GM18499 (cell line): ENCODE measurements around the gene SERP1.

Experiments used
- ATAC-seq: cut with Tn5 transposase; IDR thresholded peaks from one replicate; pipeline ENCODE4 v1.9.1; 2021; ENCODE audit warnings: moderate number of reproducible peaks; ENCODE audit not compliant: insufficient read depth, unreplicated experiment

Gene SERP1

DNA sequence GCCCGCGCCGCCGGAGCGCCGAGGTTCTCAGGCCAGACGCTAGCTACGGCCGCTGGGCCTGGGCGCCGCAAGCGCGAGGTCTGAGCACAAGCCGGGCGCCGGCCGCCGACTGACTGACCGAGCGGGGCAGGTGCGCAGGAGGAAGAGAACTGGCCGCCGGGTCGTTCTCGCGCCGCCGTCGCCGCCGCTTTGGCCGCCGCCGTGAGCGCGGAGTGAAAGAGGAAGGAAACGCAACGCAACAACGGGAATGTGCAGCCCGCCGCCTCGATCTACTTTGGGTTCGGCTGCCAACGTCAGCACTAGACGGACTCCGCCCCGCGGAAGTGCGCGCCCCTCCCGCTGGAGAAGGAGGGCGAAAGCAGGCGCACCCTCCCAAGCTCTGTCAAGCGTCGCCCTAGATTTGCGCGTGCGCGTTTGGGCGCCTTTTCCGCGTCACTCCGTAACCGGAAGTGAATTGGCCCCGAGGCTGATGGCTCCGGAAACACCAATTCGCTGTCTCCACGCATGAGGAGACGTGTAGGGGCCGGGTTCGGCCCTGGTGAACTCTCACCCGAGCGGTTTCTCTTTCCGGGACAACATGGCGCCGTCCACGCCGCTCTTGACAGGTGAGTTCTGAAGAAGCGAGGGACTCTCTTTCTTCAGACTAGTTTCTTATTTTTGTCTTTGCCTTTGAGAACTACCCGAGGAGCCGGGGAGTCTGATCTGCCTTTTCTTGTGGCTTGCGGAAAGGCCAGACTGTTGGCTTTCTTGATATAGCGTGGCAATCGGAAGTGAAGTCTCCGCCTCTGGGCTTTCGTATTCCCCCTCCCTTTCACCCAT is at the start of gene SERP1, which contains the start of gene EIF2A:
Gene SERP1, minus strand, starts transcription at position 271 of the 819 bp plus-strand sequence. CDS start 361 bp downstream, outside the sequence.
Gene EIF2A, plus strand, starts transcription at position 562 of the 819 bp plus-strand sequence. Its CDS starts 16 bp downstream, at position 578.
- peak; percentile 74 for ATAC-seq

DNA sequence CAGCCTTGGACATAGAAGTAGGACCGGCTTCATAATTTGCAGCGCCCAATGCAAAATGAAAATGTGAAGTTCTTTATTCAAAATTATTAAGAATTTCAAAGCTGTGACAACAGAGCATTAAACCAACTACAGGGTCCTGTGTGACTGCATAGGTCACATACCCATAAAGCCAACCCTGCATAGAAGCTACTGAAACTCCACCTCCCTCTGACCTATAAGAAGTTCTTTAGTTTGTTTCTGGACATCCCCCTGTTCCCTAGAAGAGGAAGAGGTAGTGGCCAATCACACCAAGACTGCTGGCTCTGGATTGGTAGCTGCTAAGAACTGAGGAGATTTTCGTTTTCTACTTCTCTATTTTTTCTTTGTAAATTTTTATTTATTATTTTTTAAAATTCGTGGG is 47.9 kb upstream of the SERP1 start:
- no peak for ATAC-seq

DNA sequence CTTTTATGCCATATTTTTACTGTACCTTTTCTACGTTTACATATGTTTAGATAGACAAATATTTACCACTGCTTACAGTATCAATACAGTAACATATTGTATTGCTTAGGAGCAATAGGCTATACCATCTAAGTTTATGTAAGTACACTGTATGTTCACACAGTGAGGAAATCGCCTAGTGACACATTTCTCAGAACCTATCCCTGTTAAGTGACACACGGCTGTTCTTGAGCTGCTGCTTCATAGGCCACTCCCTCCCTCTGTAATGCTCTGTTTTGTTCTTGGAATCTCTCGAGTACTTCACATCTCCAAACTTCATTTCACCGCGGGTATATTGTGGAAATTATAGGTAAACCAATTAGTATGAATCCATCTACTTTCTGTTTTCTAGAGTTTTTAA is 43.5 kb upstream of the SERP1 start:
- ATAC-seq = no peak

DNA sequence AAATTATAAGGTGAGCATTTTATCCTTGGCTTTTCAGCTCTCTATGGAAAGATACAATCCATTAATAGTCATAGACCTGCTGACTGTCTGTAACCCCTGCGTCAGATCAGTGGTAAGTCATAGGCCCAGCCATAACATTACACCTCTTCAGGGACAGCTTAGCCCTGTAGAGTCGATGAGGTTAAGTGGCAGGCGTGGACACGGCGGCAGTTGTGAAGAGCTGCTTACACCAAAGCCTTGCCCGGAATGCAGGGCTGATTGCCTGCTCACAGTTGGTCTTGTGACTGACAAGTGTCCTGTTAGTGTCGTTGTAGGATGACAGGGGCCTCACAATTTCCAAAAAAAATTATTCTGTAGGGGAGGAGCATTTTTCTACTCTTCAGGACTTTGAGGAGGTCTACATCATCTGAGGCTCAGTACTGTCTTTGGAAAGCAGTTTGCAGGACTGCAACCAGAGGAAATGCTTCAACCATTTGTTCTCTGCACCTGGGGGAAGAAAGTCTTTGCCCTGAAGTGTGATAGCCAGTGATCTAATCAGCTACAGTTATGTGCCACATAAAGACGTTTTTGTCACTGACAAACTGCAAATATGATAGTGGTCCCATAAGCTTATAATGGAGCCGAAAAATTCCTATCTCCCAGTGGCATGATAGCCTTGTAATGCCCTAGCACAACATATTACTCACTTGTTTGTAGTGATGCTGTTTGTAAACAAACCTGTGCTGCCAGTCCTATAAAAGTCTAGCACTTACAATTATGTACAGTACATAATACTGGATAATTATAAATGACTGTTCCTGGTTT is 41.9 kb upstream of the SERP1 start:
- ATAC-seq = no peak

DNA sequence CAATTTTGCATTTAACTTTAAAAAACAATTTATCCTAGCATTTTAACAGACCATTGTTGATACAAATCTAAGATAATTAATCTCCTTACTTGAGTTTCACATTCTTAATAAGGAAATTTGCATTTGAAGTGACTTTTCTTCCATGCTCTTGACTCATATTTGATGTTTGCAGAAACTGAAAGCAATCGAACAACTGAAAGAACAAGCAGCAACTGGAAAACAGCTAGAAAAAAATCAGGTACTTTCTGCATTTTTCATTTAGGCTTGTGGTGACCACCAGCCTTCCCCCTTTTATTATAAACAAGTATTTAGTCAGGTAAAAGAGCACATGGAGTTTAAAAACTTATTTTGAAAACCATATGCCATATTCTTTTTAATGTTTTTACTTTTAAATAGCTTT is 36.7 kb upstream of the SERP1 start:
- no peak for ATAC-seq

DNA sequence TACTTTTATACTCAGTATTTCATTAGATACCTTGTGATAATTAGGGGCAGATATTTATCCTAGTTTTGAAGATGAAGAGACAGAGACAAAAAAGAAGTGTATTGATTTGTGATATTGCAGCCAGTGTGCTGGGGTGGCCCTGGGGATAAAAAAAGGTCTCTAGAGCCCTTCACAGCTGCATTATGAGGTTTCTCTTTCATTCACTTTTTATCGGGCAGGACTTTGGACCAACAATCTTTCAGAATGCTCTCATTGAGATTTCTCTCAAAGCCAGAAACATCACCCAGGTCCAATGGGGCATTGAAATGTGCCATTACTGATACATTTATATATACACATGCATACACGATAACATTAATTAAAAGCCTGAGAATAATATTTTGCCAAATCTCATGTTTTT is 36.3 kb upstream of the SERP1 start:
- no peak for ATAC-seq

DNA sequence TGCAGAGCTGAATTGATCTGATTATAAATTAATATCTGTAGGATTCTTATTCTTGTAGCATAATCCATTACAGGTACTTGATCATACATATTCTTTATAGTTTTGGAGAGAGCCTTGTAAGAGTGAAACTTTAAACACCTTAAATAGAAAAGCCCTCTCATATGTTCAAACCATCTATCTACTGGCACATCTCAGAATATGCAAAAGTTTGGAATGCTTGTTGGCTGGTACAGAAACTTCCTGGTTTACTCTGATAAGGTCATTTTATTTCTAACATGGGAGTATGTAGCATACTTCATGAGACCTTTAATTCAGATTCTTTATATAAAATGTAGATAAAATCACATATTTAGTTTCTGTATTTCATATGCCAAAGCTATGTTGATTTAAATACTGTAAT is 34.9 kb upstream of the SERP1 start:
- no peak for ATAC-seq

DNA sequence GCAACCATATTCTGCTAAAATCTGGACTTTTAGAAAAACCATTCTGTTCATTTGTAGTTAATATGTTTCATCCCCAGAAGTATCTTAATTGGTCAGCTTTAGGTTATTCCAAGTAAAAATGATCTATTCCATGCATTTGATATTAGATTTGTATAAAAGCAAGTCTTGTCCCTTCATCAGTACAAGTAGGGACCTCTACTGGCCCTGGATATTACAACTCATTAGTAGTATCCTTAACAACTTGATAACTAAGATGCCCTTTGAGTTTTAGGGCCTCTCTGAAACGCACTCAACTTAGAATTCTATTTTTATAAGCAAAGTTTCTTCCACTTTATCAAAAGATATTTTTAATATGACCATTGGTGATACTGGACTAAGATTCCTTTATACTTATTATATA is 31.6 kb upstream of the SERP1 start:
- ATAC-seq = no peak

DNA sequence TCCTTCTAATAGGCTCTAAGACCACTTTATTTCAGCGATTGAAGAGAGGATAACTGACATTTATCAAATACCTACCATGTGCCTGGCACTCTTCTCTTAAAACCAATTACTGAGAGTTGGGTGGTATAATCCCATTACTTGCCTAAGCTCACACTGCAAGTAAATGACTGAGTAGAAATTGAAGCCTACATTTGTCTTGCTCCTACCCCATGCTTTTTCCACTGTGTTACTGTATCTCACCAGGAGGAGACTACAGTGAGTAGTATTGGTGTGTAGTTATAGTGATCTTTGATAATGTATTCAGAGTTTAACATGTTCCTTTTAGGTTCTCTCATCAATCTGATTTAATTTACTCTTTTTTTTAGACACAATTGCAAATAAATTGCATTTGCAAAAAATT is 21.0 kb upstream of the SERP1 start:
- no peak for ATAC-seq

DNA sequence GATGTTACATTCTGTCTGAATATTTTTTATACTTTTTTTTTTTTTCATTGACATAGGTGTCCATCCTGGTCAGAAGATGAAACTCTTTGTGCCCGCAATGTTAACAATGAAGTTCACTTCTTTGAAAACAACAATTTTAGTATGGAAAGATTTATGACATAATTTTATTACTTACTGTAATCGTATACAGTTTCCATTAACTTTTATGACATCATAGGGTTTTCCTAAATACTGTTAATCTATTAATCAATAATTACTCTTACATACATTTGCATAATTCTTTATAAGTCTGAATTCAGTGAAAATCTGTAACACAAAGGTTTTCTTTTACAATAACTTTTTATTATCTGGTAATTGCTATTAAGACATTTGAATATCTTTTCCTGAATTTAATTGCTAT is 17.9 kb upstream of the SERP1 start:
- ATAC-seq = no peak

DNA sequence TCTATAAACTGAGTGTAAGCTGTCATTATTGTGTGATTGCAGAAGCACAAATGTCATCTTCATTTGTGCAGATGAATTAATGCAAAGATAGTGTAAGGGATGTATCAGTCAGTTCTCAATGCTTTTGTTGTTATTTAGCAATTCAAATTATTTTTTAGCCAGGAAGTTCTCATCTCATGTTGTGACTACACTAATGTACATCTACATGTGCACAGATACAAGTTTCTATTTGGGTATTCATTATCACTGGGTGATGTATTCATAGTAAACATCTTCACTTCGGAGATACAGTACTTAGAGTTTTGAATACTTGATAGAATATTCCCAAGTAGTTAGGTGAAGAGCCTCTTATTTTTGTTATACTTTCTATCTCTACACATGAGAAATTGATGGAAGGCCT is 11.4 kb upstream of the SERP1 start:
- ATAC-seq = no peak

DNA sequence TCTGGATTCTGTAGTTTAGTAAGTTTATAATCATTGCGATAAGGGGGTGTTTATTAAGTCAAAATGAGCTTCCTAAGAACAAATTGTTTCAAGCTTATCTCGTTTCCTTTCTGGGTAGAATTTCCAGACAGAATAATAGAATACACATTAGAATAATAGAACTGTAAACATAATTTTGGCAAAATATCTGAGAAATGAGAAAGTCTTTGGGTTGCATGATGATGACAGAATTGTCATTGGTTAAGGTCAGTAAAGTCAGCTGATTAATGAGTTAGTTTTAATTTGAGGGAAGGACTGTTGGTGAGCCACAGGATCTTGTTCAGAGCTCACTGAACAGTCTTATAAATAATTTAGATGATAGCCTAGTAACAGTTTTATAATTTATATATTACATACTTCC is 10.5 kb upstream of the SERP1 start:
- ATAC-seq = no peak

DNA sequence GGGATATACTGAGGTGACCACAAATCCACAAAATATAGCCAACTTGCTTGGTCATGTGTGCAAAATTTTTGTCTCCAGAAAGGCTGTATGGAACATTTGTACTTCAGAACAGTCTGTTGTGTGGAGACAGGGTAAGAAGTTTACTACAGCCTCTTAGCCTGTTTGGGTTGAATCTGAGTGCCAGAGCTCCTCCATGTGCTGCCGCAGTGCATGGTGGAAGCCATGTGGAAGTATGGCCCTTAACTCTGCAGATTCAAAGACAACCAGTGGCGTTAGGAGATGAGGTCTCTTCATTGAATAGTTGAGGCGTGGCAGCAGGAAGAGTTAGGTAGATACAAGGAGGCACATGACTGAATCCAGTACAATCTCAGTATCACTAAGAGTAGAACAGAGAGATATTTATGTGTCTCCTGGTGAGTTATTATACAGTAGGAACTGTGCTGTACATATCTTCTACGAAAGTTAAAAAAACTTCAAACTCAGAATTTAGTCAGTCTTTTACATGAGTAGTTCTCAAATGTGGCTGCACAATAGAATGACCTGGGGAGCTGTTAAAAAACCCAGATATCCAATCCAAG is 9.7 kb upstream of the SERP1 start:
- ATAC-seq = no peak

DNA sequence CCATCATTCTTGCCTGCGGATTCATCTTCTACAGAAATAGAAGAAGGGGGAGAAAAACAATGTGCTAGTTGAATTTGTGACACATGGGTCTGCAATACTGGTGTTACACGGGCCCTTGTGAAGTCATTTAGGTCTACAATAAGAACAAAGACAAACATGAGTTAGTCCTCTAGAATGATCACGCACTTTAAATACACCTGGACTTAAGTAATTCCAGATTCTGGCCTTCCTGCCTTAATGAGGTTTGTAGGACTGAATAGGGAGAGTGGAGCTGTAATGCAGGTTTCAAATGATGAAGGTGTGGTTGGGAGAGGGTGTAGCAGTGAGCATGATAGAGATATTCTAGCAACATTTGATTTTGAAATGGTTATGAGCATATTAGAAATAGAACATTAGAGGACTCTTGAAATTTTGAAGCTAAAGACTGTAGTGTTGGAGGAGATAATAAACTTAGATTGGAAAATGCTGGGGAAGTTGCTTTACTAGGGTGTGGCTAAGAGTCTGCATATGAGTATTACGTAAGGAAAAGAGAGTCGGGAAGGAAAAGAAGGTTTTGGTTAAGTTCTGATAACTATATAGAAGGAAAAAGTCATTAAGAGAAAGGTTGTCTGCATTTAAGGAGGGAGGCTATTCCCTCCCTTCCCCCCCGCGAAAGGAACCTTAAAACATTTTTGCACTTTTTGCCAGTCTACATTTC is 897 bp upstream of the SERP1 start:
- ATAC-seq = no peak

DNA sequence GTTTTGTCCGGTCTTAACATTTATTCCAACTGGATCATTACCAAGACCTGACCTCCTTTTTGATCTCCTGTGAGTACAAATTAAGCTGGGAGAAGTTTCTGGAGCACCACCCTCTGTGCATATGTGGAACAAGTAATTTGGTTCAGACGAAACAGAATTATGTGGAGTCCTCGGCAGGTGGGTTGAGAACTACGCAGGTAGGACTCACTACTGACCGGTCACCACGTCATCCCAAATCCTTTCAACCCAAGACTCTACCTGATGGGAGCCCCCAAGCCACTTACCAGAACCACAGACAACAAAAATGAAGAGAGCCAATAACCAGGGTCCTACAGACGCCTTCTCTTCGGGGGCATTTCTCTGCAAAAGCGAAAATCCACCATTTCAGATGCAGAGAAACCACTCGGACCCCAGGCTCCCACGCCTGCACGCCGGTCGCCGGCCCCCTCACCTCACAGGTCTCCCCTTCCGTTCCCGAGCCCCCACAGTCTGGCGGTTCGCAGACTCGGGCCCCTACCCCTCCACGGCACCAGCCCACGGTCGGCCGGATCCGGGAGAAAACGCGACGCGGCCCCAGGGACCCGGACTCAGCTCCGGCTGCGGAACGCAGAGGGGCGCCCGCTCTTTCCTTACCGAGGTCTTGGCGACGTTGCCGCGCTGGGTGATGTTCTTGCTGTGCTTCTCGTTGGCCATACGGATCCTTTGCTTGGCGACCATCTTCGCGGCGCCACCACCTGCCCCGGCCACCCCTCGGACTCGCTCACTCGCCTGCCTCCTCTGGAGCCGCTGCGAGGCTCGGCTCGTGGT is 674 bp downstream of the SERP1 start:
- no peak for ATAC-seq

DNA sequence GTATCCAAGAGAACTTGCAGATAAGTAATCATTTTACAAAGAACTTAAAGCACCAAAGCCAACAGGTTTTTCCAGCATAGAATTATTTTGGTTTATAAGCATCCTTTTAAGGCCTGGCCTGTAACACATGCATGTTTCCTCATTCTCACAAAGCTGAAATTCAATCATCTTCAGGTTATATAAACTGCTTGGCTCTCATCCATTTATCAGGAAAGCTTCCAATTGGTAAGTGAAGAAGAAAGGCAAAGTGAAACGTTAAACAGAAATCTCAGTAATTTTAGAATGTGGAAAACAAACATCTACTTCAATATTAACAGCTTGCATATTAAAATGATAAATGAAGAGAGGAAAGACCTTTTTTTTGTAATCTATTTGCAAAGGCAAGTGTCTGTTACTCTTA is 1.6 kb downstream of the SERP1 start:
- no peak for ATAC-seq

DNA sequence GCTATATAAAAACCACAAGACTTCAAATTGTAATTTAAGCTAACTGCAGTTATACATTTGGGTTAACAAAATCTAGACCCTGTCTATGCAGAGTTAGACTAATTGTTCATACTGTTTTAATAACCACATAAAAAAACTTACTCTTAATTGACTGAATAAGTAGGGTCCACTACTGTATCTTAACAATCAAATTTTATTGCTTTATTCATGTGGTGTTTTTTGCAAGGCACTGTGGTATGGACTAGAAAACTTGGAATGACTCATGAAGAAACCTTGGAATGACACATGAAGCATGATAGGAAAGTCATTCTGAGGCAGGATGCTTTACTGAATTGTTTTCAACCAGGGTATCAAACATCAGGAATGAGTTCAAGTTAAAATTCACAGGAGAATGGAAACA is 2.3 kb downstream of the SERP1 start:
- no peak for ATAC-seq

DNA sequence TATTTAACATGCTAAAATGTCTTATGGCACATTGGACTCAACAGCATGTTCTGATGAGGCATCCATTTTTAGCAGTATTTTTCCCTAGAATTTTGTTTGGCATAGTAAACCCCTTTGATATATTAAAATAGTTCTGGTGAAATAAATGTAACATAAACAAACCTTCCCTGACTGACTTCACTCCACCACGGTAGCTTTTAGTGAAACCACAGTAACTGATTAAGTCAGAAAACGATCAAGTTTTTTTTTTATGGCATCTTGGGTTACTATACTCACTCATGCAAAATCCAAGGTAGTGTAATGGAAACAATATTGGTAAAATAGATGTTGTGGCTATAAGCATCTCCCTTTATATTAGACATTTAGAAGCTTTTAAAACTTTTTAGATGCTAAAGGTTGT is 2.8 kb downstream of the SERP1 start:
- no peak for ATAC-seq

DNA sequence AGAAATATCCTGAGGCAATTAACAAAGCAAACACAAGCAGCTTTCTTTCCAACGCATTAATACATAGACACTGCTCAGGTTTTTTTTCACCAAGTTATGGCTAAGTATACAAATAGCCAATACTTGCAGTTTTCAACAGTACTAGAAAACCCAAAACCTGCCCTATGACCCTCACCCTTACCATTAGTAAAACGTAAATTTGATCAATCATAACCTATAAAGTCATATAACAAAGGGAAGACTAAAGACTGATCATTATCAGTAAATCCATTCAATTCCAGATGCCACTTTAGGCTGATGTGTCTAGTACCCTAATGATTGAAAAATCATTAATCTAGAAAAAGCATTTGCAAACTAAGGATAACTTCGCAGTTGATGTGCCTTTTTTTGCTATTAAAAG is 3.2 kb downstream of the SERP1 start:
- ATAC-seq = no peak

DNA sequence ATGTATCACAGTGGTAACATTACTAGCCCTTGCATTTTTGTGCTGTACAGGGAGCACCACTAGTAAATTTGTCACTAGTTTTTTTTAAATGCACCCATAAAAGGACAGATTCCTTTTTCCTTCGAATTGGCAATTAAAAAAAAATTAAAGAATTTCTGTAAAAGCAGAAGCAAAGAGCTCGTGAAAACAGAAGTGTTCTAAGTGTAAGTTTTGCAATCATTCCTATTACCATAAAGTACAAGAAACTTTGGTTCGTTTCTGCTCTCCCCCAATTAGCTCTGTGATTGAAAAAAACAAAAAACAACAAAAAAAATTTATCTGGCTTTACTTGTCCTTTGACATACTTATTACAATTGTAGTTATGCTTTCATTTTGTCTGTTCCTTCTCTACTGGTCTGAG is 5.3 kb downstream of the SERP1 start:
- ATAC-seq = no peak
